HG03558 (cell line): ENCODE results near the gene SH3RF1.
"Not testable (repeated sequence)": the region's sequence is repeated elsewhere in the genome, so short reads cannot be mapped to it uniquely, and the experiment has no call there.

Experiments used
- ATAC-seq: cut with Tn5 transposase; IDR thresholded peaks from one replicate; pipeline ENCODE4 v1.9.1; 2021; ENCODE audit warnings: moderate number of reproducible peaks; ENCODE audit not compliant: unreplicated experiment; ENCODE audit errors: extremely low read depth

Gene SH3RF1

DNA sequence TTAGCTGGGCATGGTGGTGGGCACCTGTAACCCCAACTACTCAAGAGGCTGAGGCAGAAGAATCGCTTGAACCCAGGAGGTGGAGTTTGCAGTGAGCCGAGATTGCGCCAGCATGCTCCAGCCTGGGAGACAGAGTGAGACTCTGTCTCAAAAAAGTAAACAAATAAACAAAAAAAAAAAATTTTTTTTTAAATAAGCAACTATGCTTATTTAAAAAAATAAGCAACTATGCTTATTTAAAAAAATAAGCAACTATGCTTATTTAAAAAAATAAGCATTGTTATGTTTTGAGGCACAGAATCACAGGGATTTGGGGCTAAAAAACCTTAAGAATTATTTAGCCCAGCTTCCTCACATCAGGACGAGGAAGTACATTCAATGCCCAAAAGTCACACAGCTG, 92.7 kb downstream of the SH3RF1 start:
- not testable (repeated sequence) for ATAC-seq

DNA sequence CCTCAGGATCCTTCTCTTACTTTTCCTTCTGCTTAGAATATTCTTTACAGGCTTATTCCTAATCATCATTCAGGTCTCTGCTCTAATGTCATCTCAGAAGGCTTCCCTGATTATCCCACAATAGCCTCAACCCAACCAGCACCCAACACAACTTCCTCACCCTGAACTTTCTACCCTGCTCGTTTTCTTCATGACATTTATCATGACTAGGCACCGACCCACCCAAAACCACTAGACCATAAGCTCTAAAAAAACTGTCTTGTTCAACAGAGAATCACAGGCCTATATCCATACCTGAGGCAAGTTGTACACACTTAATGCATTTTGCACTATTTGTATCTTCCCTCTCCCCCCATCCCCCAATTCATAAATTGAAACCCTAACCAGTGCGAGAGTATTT, 95.3 kb downstream of the SH3RF1 start:
- ATAC-seq = no peak

DNA sequence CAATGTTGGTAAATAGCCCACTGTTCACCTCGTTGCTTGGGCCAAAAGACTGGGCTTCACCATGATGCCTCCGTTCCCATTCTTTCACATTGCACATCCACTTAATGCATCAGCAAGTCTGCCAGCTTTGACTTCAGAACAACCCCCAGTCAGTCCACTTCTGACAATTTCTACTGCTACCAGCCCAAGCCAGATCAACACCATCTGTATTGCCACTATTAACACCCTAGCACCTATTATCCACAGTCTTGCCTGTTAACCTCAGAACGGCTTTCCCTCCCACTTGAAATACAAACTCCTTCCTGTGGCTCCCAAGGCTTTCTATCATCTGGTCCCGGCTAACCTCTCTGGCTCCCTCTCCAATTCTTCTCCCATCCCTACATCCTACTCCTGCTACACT, 95.7 kb downstream of the SH3RF1 start:
- ATAC-seq = no peak

DNA sequence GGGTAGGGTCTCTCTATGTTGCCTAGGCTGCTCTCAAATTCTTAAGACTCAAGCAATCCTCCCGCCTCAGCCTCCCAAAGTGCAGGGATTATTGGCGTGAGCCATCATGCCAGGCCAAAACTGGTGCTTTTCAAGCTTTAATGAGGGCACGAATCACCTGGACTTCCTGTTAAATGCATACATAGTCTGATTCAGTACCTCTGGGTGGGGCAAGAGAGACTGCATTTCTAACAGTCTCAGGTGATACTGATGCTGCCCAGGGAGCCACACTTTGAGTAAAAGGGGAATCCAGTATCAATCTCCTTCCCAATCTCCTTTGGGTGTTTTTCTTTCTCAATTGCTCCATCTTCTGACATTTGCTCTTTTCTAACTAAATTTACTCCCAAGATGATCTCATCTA, 96.5 kb downstream of the SH3RF1 start:
- ATAC-seq = no peak

DNA sequence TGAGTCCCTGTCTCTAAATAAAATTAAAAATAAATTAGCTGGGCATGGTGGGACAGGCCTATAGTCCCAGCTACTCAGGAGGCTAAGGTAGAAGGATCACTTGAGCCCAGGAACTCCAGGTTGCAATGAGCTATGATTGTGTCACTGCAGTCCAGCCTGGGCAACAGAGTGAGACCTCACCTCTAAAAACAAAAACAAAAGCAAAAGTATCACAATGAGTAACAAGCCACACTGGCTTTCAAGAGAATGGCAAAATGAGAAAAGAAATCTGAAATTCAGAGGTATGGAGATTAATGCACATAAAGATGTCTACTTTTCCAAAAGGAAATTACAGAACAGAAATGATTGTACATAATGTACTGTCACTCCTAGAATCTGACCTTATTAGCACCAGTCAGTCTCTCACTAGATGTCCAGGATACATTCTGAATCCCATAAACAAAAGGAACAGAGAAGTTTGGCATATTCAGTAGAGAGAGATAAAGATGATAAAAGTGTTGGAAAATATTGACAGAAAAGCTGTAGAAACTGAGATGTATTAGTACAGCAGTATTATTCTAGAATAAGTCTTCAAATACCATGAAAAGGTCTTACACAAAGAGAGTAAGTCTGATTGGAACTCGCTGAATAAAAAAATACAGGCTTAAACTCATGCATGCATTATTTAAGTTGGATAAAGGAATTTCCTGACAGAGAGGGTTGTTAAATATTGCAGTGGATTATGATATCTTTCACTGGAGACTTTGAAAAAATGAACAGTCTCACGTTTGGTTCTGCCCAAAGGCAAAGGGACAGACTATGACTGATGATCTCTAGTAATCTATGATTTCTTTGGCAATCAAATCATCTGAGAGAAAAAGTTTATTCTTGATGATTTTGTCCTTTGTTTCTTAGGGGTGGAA, 102.5 kb downstream of the SH3RF1 start:
- ATAC-seq = peak; percentile 93

DNA sequence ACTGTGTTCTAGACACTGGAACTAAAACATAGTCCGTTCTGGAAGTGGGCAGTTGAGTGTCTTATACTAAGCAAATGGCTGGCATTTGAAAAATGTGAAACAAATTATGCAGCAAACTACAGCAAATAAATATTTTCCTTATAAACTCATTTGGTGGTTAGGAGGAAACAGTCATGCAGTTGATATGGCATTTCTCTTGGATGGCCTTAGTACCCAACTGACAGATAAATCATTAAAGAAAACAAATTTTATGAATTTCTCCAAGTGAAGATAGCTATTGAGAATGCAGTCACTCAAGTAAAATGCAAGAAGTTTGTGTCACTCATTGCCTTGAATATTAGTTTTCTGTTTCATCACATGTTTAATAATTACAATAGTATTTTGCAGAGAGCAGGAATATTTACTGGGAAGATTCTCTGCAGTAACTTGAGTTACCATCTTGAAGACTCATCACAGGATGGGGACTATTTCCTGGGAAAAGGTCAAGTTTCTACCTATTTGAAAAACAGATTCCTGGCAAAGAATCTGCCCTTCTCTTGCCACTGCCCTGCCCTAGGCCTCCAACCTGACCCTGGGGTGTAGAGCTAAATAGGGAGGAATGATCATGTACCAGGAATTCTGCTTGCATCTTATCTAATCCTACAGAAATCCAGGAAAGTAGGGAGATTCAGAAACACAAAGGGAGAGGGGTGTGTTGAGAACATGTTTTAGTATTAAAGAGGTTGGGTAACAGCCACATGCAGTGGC, 105.9 kb downstream of the SH3RF1 start:
- no peak for ATAC-seq

DNA sequence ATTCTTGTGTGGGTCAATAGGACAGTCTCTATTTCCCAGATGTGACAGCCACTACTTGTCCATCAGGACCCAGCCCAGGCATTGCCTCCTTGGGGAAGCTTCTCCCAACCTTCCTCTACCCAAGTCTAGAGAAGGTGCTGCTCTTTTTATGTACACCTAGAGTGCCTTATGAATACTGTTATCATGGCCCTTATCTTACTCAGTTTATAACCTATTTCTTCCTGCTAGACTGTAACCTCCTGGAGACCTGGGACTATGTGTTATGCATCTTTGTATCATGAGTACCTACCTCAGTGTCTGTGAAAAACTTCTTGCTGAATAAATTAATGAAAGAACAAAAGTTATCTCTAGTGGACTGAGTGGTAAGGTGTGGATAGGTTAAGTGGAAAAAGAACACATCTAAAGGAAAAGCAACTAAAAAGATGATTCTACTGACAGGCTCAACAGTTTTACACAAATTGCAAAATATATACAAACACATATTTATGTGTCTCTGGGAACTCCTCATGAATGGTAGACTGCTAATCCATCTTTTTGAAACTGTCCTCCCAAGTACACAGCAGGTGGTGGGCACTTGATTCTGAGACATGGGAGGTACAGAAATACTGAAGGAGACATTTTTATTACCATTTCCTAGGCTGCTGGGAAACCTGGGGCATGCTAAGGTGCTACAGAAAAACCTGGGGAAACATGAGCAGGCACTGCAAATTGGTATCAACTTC, 106.6 kb downstream of the SH3RF1 start:
- ATAC-seq = no peak

DNA sequence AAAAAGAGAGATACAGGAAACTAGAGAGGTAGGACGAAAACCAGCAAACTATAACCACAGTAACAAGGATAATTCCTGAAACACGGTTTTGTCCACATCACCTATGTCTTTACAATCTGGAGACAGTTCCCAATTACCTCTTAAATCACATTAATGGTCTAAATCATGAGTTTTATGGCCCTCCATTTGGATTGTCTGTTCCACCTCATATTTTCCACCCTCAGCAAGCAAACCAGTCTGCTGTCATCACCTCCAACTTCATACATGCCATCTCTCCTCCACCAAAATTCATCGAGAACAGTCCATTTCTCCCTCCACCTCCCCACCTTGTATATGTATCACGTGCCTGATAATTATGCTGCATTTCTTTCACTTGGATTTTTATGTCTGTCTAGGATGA, 107.3 kb downstream of the SH3RF1 start:
- no peak for ATAC-seq

DNA sequence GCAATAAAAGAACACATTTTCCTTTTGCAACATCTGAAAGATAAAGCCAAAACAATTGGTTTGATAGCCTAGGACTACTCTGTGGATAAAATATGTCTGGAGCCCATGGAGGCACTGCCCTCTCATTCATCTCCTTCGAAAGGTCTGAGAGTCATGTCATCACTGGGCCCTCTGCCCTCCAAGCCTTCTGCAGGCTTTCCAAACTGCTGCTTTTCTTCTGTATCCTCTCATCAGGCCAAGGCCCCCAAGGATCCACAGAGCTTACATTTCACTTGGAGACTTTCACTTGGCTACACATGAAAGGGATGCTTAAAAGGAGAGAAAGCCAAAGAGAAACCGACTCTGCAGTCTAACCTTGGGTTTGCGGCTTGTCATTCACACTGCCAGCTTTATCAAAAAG, 109.9 kb downstream of the SH3RF1 start:
- ATAC-seq = no peak

DNA sequence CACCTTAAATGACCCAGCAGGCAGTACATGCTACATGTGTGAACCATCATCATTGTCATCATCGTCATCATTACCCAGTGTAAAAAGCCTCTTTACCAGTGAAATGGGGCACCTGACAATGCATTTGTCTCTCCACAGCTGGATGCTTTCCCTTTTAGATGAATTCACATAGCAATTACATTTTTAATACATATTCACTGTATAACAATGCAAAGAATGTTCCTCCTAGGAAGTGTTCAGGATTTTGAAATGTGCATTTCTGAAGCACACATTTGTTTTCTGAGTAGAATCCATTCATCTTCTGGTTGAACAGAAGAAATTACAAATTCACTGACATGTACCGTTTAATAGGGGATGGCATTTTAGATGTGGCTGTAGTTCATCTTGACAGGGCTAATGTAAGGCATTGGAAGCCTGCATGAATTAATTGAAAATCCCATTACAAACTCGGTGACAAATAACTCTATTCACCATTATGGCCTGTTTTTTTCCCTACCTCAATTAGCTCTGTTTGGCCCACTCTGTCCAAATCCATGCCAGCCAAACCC, 111.1 kb downstream of the SH3RF1 start:
- no peak for ATAC-seq

DNA sequence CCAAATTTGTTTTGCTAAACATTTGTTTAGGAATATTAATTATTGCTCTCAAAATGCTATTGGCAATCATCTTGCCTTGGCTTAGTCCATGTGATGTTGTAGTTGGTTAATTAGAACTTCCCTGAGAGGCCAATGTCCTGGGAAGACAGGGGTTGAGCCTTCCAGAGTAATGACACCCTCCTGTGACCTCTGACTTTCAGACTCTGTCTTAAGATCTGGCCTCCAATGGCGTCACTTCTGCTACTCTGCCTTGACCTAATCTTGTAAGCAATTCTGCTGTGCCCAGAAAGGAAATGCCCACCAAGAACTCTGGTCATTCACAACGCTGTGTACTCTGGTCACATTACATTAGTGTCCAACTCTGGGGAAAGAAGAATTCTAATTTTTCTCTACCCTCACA, 111.9 kb downstream of the SH3RF1 start:
- no peak for ATAC-seq

DNA sequence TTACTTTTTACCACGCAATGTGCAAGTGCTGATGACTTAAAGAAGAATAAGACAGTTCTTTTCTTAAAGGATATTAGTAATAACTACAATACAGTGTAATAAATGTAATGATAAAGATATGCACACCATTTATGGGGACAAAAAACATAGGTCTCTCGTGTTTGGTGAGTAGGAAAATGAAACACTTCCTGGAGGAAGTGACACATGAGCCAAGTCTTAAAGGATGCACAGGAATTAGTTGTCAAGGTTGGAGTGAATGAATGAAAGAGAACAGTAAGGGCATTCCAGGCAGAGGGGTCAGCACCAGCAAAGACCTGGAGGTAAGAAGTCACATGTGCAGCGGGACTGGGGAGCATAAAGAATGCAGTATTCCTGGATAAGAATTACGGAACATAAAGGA, 112.7 kb downstream of the SH3RF1 start:
- no peak for ATAC-seq

DNA sequence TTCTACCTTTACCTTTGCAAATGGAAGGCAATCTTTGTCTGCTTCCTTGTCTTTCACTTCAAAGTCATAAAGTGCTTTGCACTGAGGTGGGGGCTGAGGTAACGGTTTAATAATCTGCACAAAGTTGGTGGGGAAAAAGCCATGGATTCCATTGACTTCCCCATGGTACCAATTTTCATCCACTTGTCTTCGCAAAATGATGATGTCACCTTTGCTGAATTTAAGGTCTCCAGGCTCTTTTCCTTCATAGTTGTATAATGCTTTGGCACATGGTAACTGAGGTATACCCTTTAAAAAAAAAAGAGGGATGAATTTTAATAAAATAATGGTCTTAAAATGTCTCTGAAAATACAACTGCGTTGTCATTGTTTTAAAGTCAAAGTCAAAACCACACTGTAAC, 114.4 kb downstream of the SH3RF1 start:
- no peak for ATAC-seq

DNA sequence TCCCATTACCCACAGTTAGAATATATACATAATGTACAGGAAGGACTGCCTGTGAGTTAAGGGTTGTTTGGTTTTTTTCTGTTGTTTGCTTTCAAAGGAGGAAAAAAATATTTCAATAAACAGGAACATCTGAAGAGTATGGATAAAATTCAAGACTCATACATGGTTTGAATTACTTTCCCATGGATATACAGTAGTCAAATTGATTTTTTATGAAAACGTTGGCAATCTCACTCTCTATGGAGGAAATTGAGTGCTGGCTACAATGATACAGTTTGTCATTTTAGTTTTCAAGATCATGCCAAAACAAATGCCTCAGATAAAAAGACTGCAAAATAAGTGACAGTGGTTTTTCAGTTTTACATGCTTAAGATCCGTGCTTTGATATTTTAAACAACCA, 116.6 kb downstream of the SH3RF1 start:
- no peak for ATAC-seq

DNA sequence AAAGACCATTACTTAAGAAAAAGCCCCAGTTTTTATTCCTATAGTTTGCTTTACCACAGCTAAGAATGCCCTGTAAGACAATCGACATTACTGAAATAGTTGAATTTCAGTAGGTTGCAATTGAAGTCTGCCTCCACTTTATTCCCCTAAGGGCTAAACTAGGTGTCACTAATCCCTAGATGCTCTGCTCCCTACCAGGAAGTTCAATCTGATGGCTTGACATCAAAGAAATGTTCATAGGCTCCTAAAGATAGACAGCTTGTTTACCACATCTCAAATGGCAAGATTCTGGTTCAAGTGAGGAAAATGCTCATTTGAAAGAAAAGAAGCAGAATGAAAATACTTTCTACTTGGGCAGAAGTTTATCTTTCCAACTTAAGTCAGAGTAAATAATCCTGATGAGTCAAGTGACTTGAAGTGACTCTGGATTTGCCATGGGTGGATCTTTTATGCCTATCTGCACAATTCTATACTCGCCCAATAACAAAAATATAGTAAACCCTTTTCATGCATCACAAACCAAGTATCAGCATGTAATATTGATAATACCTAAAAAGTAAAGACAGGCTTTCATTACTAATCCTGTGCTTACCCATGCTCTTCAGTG, 117.2 kb downstream of the SH3RF1 start:
- ATAC-seq = no peak

DNA sequence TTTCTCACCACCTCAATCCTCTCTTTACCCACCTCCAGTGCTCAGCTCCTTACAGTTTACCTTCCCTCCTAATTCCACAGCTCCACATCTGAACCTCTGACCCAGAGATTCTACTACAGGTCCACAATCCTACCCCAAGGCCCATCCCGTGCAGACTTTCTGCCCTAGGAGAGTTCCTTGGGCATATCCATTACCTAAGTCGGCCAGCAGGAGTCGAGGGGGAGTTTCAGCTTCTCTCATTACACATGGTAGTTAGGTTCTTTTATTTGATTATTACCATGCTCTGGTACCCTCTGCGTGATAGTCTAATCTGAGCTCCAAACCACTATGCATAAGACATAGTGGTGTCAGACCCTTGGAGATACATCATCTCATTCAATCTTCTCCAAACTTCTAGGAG, 117.9 kb downstream of the SH3RF1 start:
- ATAC-seq = no peak

DNA sequence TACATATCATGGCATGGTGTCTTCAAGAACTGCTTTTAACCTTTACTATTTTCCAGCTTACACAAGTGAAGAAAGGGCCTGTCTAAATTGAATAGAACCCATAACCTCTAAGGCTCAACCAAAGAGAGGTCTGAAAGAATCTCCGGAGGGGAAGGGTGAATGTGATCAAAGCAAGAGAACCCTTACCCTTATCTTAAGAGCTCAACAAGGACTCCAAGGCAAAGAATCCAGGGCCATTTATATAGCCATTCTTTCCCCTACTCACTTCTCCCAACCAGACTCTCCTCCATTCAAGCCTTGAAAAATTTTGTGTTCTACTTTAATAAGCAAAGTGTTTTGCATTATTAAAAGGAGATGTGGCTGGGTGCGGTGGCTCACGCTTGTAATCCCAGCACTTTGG, 118.7 kb downstream of the SH3RF1 start:
- no peak for ATAC-seq

DNA sequence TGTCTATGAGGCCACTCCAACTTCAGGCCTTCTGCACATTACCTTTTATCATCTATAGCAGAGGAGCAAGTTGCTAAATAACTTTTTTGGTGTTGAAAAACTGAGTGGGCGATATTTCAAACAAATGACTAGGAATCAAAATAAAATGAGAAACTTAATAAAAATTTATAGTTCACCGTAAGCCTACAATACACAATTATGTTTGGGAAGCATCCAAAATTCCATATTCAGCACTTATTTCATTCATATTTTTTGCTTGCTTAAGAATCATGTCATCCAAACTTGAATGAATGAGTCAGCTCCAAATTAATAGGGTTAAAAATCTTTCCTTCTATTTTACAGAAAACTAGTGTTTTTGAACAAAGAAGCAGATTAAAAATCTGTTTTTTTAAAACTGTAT, 119.1 kb downstream of the SH3RF1 start:
- ATAC-seq = no peak

DNA sequence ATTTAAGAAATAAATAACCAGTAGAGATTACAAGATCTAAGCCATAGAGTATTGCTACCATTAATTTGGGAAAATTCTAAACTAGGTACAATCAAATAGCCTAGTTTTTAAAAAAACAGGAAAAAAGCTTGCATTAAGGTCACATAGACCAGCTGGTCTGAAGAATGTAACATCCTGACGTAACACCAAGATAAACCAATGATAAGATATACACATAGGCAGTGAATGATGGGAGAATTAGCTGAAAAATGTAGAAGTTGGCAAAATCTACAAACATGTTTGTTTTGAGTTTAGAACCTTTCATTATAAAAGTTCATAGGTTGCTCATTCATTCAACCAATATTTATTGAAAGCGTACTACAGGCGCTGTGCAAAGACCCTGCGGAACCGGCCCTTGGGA, 120.0 kb downstream of the SH3RF1 start:
- ATAC-seq = no peak

DNA sequence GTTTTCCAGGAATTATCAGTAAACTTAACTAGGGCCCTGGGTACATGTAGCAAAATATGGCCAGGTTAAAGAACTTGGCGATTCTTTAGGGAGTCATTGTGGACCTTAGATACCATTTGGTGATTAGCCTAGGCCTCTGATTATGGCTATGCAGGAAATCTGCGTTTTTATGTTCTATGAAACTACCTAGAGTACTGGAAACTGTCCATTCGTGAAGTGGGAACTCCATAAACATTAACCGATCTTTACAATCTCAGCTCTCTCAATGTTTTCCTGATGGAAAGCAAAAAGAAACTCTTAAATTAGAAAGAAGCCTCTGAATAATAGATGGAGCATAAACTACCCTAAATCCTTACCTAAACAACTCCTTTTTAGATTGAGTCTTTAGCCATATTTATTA, 121.9 kb downstream of the SH3RF1 start:
- ATAC-seq = no peak
